Measurements from ENCODE around the gene ERBB4. TPM values are rescaled to one million over a fixed set of nuclear protein-coding genes. Genes with fewer than 3 reads are reported as not detected.

Gene ERBB4
- total RNA-seq, 1 donor from 2014 or later = 1.8 TPM

DNA sequence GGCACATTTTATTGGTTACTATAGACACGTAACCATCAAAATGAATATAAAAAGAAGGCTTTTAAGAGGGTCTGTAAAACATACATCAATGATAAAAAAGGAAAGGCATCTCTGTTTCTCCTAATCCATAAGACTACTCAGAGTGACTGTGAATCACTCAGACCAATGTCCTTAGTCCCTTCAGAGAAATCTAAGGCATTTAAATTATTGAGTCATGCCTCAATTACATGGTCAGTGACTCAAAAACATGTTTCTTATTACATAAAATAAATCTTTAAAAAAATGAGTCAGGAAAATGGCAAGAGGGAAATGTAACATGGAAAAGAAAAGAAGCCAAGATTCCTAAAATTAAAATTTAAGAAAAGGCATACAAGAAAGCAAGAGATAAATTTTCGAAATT, 146.6 kb downstream of the ERBB4 start:
- DNase-seq = no peak
- Mint-ChIP-seq H3K9me3 (ENCODE audit: unreplicated experiment) (no peaks in the 10 kb centered on the region), H3K36me3 (ENCODE audit: unreplicated experiment) (no peaks in the 10 kb centered on the region), H3K27ac (ENCODE audit: unreplicated experiment) (no peak overlapping the region), H3K4me3 (ENCODE audit: unreplicated experiment) (no peak overlapping the region), H3K27me3 (ENCODE audit: unreplicated experiment) (no peaks in the 10 kb centered on the region), H3K4me1 (ENCODE audit: low read depth, unreplicated experiment) (no peaks in the 10 kb centered on the region)
- TF ChIP-seq, protein P1, sequence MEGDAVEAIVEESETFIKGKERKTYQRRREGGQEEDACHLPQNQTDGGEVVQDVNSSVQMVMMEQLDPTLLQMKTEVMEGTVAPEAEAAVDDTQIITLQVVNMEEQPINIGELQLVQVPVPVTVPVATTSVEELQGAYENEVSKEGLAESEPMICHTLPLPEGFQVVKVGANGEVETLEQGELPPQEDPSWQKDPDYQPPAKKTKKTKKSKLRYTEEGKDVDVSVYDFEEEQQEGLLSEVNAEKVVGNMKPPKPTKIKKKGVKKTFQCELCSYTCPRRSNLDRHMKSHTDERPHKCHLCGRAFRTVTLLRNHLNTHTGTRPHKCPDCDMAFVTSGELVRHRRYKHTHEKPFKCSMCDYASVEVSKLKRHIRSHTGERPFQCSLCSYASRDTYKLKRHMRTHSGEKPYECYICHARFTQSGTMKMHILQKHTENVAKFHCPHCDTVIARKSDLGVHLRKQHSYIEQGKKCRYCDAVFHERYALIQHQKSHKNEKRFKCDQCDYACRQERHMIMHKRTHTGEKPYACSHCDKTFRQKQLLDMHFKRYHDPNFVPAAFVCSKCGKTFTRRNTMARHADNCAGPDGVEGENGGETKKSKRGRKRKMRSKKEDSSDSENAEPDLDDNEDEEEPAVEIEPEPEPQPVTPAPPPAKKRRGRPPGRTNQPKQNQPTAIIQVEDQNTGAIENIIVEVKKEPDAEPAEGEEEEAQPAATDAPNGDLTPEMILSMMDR (IDR thresholded peaks at IDR 0.05; ENCODE audit: partially characterized antibody, unreplicated experiment) = no peak

DNA sequence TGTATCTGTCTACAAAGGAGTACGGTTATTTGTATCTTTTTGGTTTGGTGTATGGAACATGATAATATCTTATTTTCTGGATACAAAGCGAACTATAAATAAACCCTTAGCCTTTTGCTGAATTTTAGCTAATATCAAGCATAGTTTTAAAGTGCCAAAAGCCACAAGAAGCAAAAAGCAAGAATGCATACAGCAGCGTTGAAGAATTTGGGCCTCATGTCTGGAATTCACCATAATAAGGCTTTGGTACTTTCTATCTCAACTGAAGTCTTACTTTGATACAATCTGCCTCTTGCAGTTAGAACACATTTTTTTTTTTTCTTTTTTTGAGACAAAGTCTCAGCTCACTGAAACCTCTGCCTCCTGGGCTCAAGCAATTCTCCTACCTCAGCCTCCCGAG, 151.5 kb downstream of the ERBB4 start:
- Mint-ChIP-seq H3K4me1 (ENCODE audit: low read depth, unreplicated experiment) (no peaks in the 10 kb centered on the region), H3K36me3 (ENCODE audit: unreplicated experiment) (no peaks in the 10 kb centered on the region), H3K27ac (ENCODE audit: unreplicated experiment) (no peak overlapping the region), H3K27me3 (ENCODE audit: unreplicated experiment) (no peaks in the 10 kb centered on the region), H3K4me3 (ENCODE audit: unreplicated experiment) (no peak overlapping the region), H3K9me3 (ENCODE audit: unreplicated experiment) (no peaks in the 10 kb centered on the region)
- TF ChIP-seq, protein P1 (IDR thresholded peaks at IDR 0.05; ENCODE audit: partially characterized antibody, unreplicated experiment) = no peak
- DNase-seq = no peak

DNA sequence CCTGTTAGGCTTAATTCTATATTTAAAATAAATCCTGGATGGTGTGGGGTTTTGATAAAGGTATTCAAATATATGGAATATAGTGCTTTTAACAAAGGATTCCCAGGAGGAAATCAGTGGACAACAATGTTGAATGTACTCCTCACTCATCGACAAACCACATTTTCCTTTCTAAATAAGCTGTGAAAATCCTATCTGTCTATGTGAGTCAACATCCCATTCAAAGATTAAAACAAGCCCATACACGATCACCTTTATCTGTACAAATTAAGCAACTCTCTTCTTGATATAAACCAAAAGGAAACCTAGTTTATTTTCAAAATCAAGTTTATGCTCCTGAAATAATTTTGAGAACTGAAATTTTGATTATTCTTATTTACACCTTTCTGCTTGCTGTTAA, 153.4 kb downstream of the ERBB4 start:
- no peaks in the 10 kb centered on the region for H3K27me3 Mint-ChIP-seq (ENCODE audit: unreplicated experiment)
- no peak for DNase-seq
- no peaks in the 10 kb centered on the region for H3K4me1 Mint-ChIP-seq (ENCODE audit: low read depth, unreplicated experiment)
- no peaks in the 10 kb centered on the region for H3K9me3 Mint-ChIP-seq (ENCODE audit: unreplicated experiment)
- H3K27ac Mint-ChIP-seq (ENCODE audit: unreplicated experiment) = no peak overlapping the region
- TF ChIP-seq, protein P1 (IDR thresholded peaks at IDR 0.05; ENCODE audit: partially characterized antibody, unreplicated experiment) = no peak
- H3K4me3 Mint-ChIP-seq (ENCODE audit: unreplicated experiment) = no peak overlapping the region
- no peaks in the 10 kb centered on the region for H3K36me3 Mint-ChIP-seq (ENCODE audit: unreplicated experiment)

DNA sequence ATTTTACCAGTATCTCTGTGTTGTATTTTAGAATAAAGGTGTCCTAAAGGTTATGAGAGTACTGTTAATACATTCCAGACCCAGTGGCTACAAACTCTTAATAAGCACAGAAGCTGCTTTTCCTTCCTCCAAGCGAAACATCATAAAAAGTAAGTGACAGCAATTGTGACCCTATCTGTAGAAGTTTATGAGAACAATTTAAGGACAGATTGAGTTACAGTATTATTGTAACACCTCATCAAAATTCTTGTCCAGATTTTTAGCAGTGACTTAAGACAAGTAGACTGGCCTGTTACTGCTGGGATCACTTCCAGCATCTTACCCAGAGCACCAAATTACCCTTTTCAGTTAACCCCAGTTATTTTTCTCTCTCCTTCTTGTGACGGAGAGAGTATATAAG, 154.6 kb downstream of the ERBB4 start:
- DNase-seq = no peak
- Mint-ChIP-seq H3K9me3 (ENCODE audit: unreplicated experiment) (no peaks in the 10 kb centered on the region), H3K4me3 (ENCODE audit: unreplicated experiment) (no peak overlapping the region), H3K27me3 (ENCODE audit: unreplicated experiment) (no peaks in the 10 kb centered on the region), H3K36me3 (ENCODE audit: unreplicated experiment) (no peaks in the 10 kb centered on the region), H3K4me1 (ENCODE audit: low read depth, unreplicated experiment) (no peaks in the 10 kb centered on the region), H3K27ac (ENCODE audit: unreplicated experiment) (no peak overlapping the region)
- TF ChIP-seq, protein P1 (IDR thresholded peaks at IDR 0.05; ENCODE audit: partially characterized antibody, unreplicated experiment) = no peak

DNA sequence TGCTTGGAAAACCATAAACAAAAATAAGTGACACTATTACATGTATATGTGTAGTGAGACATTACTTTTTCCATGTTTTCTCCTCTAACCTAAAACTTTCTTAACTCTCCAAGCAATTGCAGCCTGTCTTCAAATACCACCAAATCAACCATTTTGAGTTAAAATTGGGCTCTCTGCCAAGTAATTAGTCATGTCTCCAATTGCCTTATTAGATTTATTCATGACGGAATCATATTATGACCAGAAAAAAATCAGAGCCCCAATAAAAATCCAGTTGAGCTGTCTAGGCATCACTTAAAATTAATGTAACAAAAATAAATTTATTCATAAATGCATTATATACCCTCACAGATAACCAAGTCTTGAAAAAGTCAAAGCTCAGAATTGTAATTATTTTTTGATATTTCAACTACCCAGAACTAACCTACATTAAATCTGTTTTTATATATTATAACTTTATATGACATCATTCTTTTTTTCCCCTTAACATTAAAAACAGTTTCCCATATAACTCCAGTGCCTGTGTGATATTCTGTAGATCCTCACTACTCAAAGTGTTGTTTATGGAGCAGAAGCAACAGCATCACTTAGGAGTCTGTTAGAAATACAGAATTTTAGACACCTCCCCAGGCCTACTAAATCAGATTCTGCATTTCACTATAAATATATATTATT, 157.0 kb downstream of the ERBB4 start:
- TF ChIP-seq, protein P1 (IDR thresholded peaks at IDR 0.05; ENCODE audit: partially characterized antibody, unreplicated experiment) = no peak

More for the DNA sequence above, 157.0 kb downstream of the ERBB4 start:
- no peak overlapping the region for H3K27ac Mint-ChIP-seq (ENCODE audit: unreplicated experiment)
- no peaks in the 10 kb centered on the region for H3K36me3 Mint-ChIP-seq (ENCODE audit: unreplicated experiment)
- H3K27me3 Mint-ChIP-seq (ENCODE audit: unreplicated experiment) = no peaks in the 10 kb centered on the region
- no peak overlapping the region for H3K4me3 Mint-ChIP-seq (ENCODE audit: unreplicated experiment)
- no peak for DNase-seq
- no peaks in the 10 kb centered on the region for H3K4me1 Mint-ChIP-seq (ENCODE audit: low read depth, unreplicated experiment)
- H3K9me3 Mint-ChIP-seq (ENCODE audit: unreplicated experiment) = no peaks in the 10 kb centered on the region
